ENCODE results near the gene MYO5C. TPM values are rescaled to one million over a fixed set of nuclear protein-coding genes. Genes with fewer than 3 reads are reported as not detected.
"Not testable (repeated sequence)": the region's sequence is repeated elsewhere in the genome, so short reads cannot be mapped to it uniquely, and the experiment has no call there.

Gene MYO5C
- total RNA-seq, 4 donors from 2014 or later: 1.2 to 4.3 (median 2.9) TPM

GRCh38 chr15:52288986-52289385 is 6.6 kb downstream of the MYO5C start:
- no peaks in the 10 kb centered on the region for H3K27me3 ChIP-seq
- DNase-seq: no peak
- no peak for TF ChIP-seq CTCF (IDR thresholded peaks at IDR 0.05 in 4 of 5, conservative IDR thresholded peaks at IDR 0.05 in 1 of 5)
- TF ChIP-seq POLR2A (IDR thresholded peaks at IDR 0.05): no peak
- no peaks in the 10 kb centered on the region for H3K4me1 ChIP-seq
- no peaks in the 10 kb centered on the region for H3K36me3 ChIP-seq
- intact Hi-C loops (cut with DNase I; ENCODE audit: low total_unique reads) (no loop called here), in situ Hi-C loops (cut with MboI; ENCODE audit: low sequenced_read_pairs in 4 of 4) (no loop called here)
- no peak overlapping the region for H3K27ac ChIP-seq
- ATAC-seq: no peak
- no peaks in the 10 kb centered on the region for H3K9me3 ChIP-seq
- no peak overlapping the region for H3K4me3 ChIP-seq

GRCh38 chr15:52288051-52288942 is 7.3 kb downstream of the MYO5C start:
- ATAC-seq: no peak
- no peak for TF ChIP-seq CTCF (IDR thresholded peaks at IDR 0.05 in 4 of 5, conservative IDR thresholded peaks at IDR 0.05 in 1 of 5)
- TF ChIP-seq POLR2A (IDR thresholded peaks at IDR 0.05): no peak
- intact Hi-C loops (cut with DNase I; ENCODE audit: low total_unique reads): no loop called here
- in situ Hi-C loops (cut with MboI; ENCODE audit: low sequenced_read_pairs in 4 of 4): no loop called here
- no peaks in the 10 kb centered on the region for H3K36me3 ChIP-seq
- H3K4me1 ChIP-seq: no peaks in the 10 kb centered on the region
- H3K9me3 ChIP-seq: no peaks in the 10 kb centered on the region
- no peak for DNase-seq
- H3K27ac ChIP-seq: no peak overlapping the region
- no peaks in the 10 kb centered on the region for H3K27me3 ChIP-seq
- no peak overlapping the region for H3K4me3 ChIP-seq

- no peak for ATAC-seq
- no peaks in the 10 kb centered on the region for H3K36me3 ChIP-seq
These were observed 8.5 kb downstream of the MYO5C start for GRCh38 chr15:52287114-52287513.

GRCh38 chr15:52285941-52286340 is 9.7 kb downstream of the MYO5C start:
- H3K4me3 ChIP-seq; H3K27me3 ChIP-seq; H3K9me3 ChIP-seq; H3K27ac ChIP-seq; H3K36me3 ChIP-seq; DNase-seq; in situ Hi-C loops (cut with MboI; ENCODE audit: low sequenced_read_pairs in 4 of 4); intact Hi-C loops (cut with DNase I; ENCODE audit: low total_unique reads); ATAC-seq; H3K4me1 ChIP-seq: not testable (repeated sequence)

More at GRCh38 chr15:52287114-52287513, 8.5 kb downstream of the MYO5C start:
- TF ChIP-seq CTCF (IDR thresholded peaks at IDR 0.05 in 4 of 5, conservative IDR thresholded peaks at IDR 0.05 in 1 of 5) (no peak), POLR2A (IDR thresholded peaks at IDR 0.05) (no peak)
- H3K27ac ChIP-seq: no peak overlapping the region
- no peaks in the 10 kb centered on the region for H3K27me3 ChIP-seq
- no peak for DNase-seq
- in situ Hi-C loops (cut with MboI; ENCODE audit: low sequenced_read_pairs in 4 of 4): no loop called here
- no peaks in the 10 kb centered on the region for H3K9me3 ChIP-seq
- intact Hi-C loops (cut with DNase I; ENCODE audit: low total_unique reads): no loop called here
- H3K4me1 ChIP-seq: no peaks in the 10 kb centered on the region
- H3K4me3 ChIP-seq: no peak overlapping the region

GRCh38 chr15:52284164-52284563 is 11.4 kb downstream of the MYO5C start:
- DNase-seq (no peak), ATAC-seq (no peak)
- TF ChIP-seq POLR2A (IDR thresholded peaks at IDR 0.05): no peak
- TF ChIP-seq CTCF (IDR thresholded peaks at IDR 0.05 in 4 of 5, conservative IDR thresholded peaks at IDR 0.05 in 1 of 5): no peak
- H3K27me3 ChIP-seq: no peaks in the 10 kb centered on the region
- H3K4me3 ChIP-seq: no peak overlapping the region
- H3K27ac ChIP-seq: no peak overlapping the region
- no peaks in the 10 kb centered on the region for H3K36me3 ChIP-seq
- intact Hi-C loops (cut with DNase I; ENCODE audit: low total_unique reads) (no loop called here), in situ Hi-C loops (cut with MboI; ENCODE audit: low sequenced_read_pairs in 4 of 4) (no loop called here)
- no peaks in the 10 kb centered on the region for H3K9me3 ChIP-seq
- no peaks in the 10 kb centered on the region for H3K4me1 ChIP-seq

All from gastrocnemius medialis (tissue), 4 donors.